HepG2 (cell line): ENCODE data around the gene FREM3. TPM values are rescaled to one million over a fixed set of nuclear protein-coding genes. Genes with fewer than 3 reads are reported as not detected.

Experiments
- ATAC-seq: fragments of 200-7000 bp; cut with Tn5 transposase; 3 replicates; pipeline ENCODE4 v1.9.1; 2020; ENCODE audit warnings: mild to moderate bottlenecking, moderate library complexity
- BruUV-seq: library from RNA; stranded (reverse); fragments of 400-500 nt; replicated peaks from 2 replicates; lab custom pipeline; 2021; lab: Mats Ljungman, UMichigan
- CTCF ChIA-PET: fragments of 300-600 bp; formaldehyde crosslinking; extraction: SDS; loops from one replicate; lab custom pipeline; 2021; ENCODE audit warnings: low total read pairs, inconsistent platforms, low intra/inter-chr PET ratio; lab: Yijun Ruan, JAX
- POLR2A ChIA-PET: fragments of 350-600 bp; sonication (Branson Sonifier 250); formaldehyde crosslinking; loops from one replicate; lab custom pipeline; 2020; ENCODE audit warnings: antibody characterized with exemption, inconsistent platforms; lab: Yijun Ruan, JAX
- DNase-seq: peaks from one replicate; pipeline ENCODE4 v3.0.0-alpha.2; 2015; ENCODE audit warnings: low spot score
- FAIRE-seq: peaks from 3 replicates; lab custom pipeline; 2011; peaks lifted over from hg19 to GRCh38; lab: Jason Lieb, UNC
- H2AFZ ChIP-seq: one replicate; pipeline ENCODE4 v1.6.1; 2011; ENCODE audit warnings: low read length, inconsistent platforms
- H3K27ac ChIP-seq: fragments of 300-600 bp; 3 replicates; pipeline ENCODE4 v1.8.0; 2011; ENCODE audit warnings: mixed run types, mild to moderate bottlenecking, mixed read lengths, low read length, inconsistent platforms; ENCODE audit not compliant: insufficient read depth; ENCODE audit errors: extremely low read length
- H3K27me3 ChIP-seq, 2 experiments: fragments of 200-600 bp in 1 of 2; 2 replicates in 1 of 2; 3 replicates in 1 of 2; pipeline versions ENCODE4 v1.6.0 to v1.8.0; 2011; ENCODE audit warnings: low read length in 2 of 2, mild to moderate bottlenecking in 2 of 2, moderate library complexity in 2 of 2, inconsistent platforms in 1 of 2; ENCODE audit not compliant: insufficient read depth in 2 of 2, control insufficient read depth in 1 of 2
- H3K36me3 ChIP-seq, 2 experiments: fragments of 200-600 bp in 1 of 2; replicated peaks in 1 of 2; 2 replicates in 1 of 2; 3 replicates in 1 of 2; pipeline versions ENCODE4 v1.5.1 to v1.8.0; 2011; ENCODE audit warnings: low read length in 2 of 2, inconsistent platforms in 1 of 2; ENCODE audit not compliant: insufficient read depth in 2 of 2, control insufficient read depth in 1 of 2
- H3K4me1 ChIP-seq: 2 replicates; pipeline ENCODE4 v1.5.1; 2012; ENCODE audit warnings: low read length, inconsistent platforms; ENCODE audit not compliant: insufficient read depth
- H3K4me2 ChIP-seq: 2 replicates; pipeline ENCODE4 v1.6.0; 2011; ENCODE audit warnings: low read depth, low read length, inconsistent platforms
- H3K4me3 ChIP-seq, 3 experiments: fragments of 200-600 bp in 1 of 3; sonication (generic), shearing (Covaris generic) in 1 of 3; replicated peaks in 1 of 3; 2 replicates each; pipeline ENCODE4 v1.5.1; 2011 to 2016; ENCODE audit warnings: low read length in 3 of 3, inconsistent platforms in 2 of 3, low read depth in 2 of 3, mild to moderate bottlenecking in 2 of 3, control low read depth in 1 of 3, mixed read lengths in 1 of 3; ENCODE audit not compliant: insufficient read depth in 1 of 3
- H3K79me2 ChIP-seq: one replicate; pipeline ENCODE4 v1.6.1; 2011; ENCODE audit warnings: low read length, inconsistent platforms; ENCODE audit not compliant: insufficient read depth
- H3K9ac ChIP-seq: 2 replicates; pipeline ENCODE4 v1.6.0; 2011; ENCODE audit warnings: mild to moderate bottlenecking, low read depth, low read length, inconsistent platforms; ENCODE audit not compliant: insufficient read depth
- H3K9me3 ChIP-seq: 2 replicates; pipeline ENCODE4 v1.5.1; 2012; ENCODE audit warnings: mild to moderate bottlenecking, low read length
- H4K20me1 ChIP-seq: 2 replicates; pipeline ENCODE4 v1.6.0; 2011; ENCODE audit warnings: inconsistent platforms, mild to moderate bottlenecking, low read length, moderate library complexity; ENCODE audit not compliant: insufficient read depth
- ZNF317 ChIP-seq: sonication (generic); formaldehyde crosslinking; IDR thresholded peaks from 2 replicates; pipeline ENCODE4 v1.5.0; 2020; ENCODE audit warnings: mild to moderate bottlenecking, missing genetic modification reagents
- WGBS: methylation state at CpG from one replicate; pipeline ENCODE4 v1.1.6; 2017; ENCODE audit warnings: low lambda C conversion rate; 5-methylcytosine and 5-hydroxymethylcytosine counted together
- in situ Hi-C: cut with HindIII; loops from 2 replicates; pipeline ENCODE4 v1.10.0; 2017; ENCODE audit warnings: low pct_unique_long_range_greater_than_20kb; ENCODE audit not compliant: extremely low pct_ligation_motif_present
- intact Hi-C: fragments of 100-400 bp; cut with micrococcal nuclease; formaldehyde crosslinking; loops from one replicate; pipeline ENCODE4 v1.10.0; 2022; ENCODE audit not compliant: unreplicated experiment
- polyA plus RNA-seq, 8 experiments: library from polyadenylated mRNA; depleted of rRNA in 3 of 8; stranded (reverse) in 7 of 8; unstranded in 1 of 8; fragments of >200 nt; fragmentation: Illumina TruSeq in 4 of 8; extraction: Trizol in 4 of 8; gene quantifications; 2 replicates each; pipeline versions ENCODE4 v1.2.1 to v1.2.3, GENCODE V29; 2011 to 2016; ENCODE audit warnings: low read depth in 4 of 8, missing spikeins in 1 of 8, mixed read lengths in 1 of 8; ENCODE audit not compliant: insufficient read depth in 1 of 8
- total RNA-seq, 5 experiments: library from RNA; depleted of rRNA; stranded (reverse); fragments of >200 nt; fragmentation: Illumina TruSeq; extraction: Trizol; gene quantifications; 2 replicates each; pipeline ENCODE4 v1.2.3, GENCODE V29; 2016; ENCODE audit warnings: low read depth in 1 of 5
- TF ChIP-seq, protein P1 (sequence below), 2 experiments: fragments of 450-650 bp in 1 of 2; sonication (generic) in 1 of 2; formaldehyde crosslinking in 1 of 2; IDR thresholded peaks; 2 replicates each; pipeline versions ENCODE4 v1.6.1 to v1.8.0; 2016 to 2022; ENCODE audit warnings: antibody characterized with exemption in 1 of 2, mild to moderate bottlenecking in 1 of 2, missing genetic modification reagents in 1 of 2

Gene FREM3
- total and polyA plus RNA-seq, 2 of the 13 experiments (the other 11 are each of a cell fraction or from before 2014, with no cell fraction given), result not detected

DNA sequence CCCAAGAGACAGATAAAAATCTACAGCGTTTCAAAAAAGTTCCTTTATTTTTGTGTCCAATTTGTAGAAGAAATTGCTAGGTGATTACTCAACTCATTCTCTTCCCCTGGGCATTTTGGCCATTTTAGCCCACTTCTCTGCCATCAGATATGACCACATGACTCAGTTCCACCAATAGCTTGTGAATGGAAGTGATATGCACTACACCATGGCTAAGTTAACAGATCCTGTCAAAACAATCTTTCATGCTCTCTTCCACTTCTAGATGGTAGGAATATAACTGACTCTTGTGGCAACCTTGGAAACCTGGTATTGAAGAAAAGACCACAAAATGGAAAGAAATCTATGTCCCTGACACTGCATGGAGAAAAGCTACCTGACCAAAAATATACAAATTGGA, 26.2 kb upstream of the FREM3 start:
- Histone ChIP-seq H3K4me2 (no peak overlapping the region), H3K27ac (no peak overlapping the region), H3K4me3 (no peak overlapping the region), H3K27me3 (no peaks in the 10 kb centered on the region), H3K79me2 (no peaks in the 10 kb centered on the region), H3K9me3 (no peaks in the 10 kb centered on the region), H4K20me1 (no peaks in the 10 kb centered on the region), H3K9ac (no peak overlapping the region), H3K36me3 (no peaks in the 10 kb centered on the region), H2AFZ (no peak overlapping the region), H3K4me1 (no peaks in the 10 kb centered on the region)
- FAIRE-seq, result no peak
- CTCF ChIA-PET, result no interaction called here
- POLR2A ChIA-PET, result no interaction called here
- DNase-seq, result no peak
- BruUV-seq, result no TSS peak
- intact Hi-C loops (no loop called here), in situ Hi-C loops (no loop called here)
- TF ChIP-seq ZNF317, result no peak
- TF ChIP-seq, protein P1, sequence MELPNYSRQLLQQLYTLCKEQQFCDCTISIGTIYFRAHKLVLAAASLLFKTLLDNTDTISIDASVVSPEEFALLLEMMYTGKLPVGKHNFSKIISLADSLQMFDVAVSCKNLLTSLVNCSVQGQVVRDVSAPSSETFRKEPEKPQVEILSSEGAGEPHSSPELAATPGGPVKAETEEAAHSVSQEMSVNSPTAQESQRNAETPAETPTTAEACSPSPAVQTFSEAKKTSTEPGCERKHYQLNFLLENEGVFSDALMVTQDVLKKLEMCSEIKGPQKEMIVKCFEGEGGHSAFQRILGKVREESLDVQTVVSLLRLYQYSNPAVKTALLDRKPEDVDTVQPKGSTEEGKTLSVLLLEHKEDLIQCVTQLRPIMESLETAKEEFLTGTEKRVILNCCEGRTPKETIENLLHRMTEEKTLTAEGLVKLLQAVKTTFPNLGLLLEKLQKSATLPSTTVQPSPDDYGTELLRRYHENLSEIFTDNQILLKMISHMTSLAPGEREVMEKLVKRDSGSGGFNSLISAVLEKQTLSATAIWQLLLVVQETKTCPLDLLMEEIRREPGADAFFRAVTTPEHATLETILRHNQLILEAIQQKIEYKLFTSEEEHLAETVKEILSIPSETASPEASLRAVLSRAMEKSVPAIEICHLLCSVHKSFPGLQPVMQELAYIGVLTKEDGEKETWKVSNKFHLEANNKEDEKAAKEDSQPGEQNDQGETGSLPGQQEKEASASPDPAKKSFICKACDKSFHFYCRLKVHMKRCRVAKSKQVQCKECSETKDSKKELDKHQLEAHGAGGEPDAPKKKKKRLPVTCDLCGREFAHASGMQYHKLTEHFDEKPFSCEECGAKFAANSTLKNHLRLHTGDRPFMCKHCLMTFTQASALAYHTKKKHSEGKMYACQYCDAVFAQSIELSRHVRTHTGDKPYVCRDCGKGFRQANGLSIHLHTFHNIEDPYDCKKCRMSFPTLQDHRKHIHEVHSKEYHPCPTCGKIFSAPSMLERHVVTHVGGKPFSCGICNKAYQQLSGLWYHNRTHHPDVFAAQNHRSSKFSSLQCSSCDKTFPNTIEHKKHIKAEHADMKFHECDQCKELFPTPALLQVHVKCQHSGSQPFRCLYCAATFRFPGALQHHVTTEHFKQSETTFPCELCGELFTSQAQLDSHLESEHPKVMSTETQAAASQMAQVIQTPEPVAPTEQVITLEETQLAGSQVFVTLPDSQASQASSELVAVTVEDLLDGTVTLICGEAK (IDR thresholded peaks at IDR 0.05), result no peak
- TF ChIP-seq, protein P1 (CRISPR knock-in tag; IDR thresholded peaks at IDR 0.05), result no peak
- ATAC-seq, result no peak
- WGBS, result 15% methylated on average over 1 of the region's 1 CpG
